Neural cell (in vitro differentiated cells): ENCODE data around the gene IGFBP2. TPM values are rescaled to one million over a fixed set of nuclear protein-coding genes. Genes with fewer than 3 reads are reported as not detected.

ENCODE experiments used
- H2AFZ ChIP-seq: fragments of 200-600, 300-800 bp; sonication (generic), shearing (Covaris generic); 2 replicates; pipeline ENCODE4 v1.6.0; 2014; ENCODE audit warnings: low read depth, mild to moderate bottlenecking, antibody characterized with exemption, low read length, moderate library complexity
- H3F3A ChIP-seq: fragments of 200-600 bp; shearing (Covaris generic); 2 replicates; pipeline ENCODE4 v1.6.1; 2016; ENCODE audit warnings: mild to moderate bottlenecking, moderate library complexity, mixed read lengths, antibody characterized with exemption, low read length; ENCODE audit not compliant: insufficient read depth, poor library complexity, severe bottlenecking
- H3K27ac ChIP-seq: fragments of 200-600, 300-800 bp; sonication (generic), shearing (Covaris generic); 2 replicates; pipeline ENCODE4 v1.5.1; 2014; ENCODE audit warnings: mild to moderate bottlenecking, low read length, moderate library complexity
- H3K27me3 ChIP-seq: fragments of 300-800, 200-600 bp; sonication (generic), shearing (Covaris generic); 2 replicates; pipeline ENCODE4 v1.6.0; 2014; ENCODE audit warnings: mild to moderate bottlenecking, low read depth, low read length, moderate library complexity; ENCODE audit not compliant: insufficient read depth
- H3K36me3 ChIP-seq: fragments of 300-800, 200-600 bp; sonication (generic), shearing (Covaris generic); 2 replicates; pipeline ENCODE4 v1.5.1; 2014; ENCODE audit warnings: mild to moderate bottlenecking, antibody characterized with exemption, low read length, moderate library complexity; ENCODE audit not compliant: insufficient read depth
- H3K4me2 ChIP-seq: fragments of 300-800, 200-600 bp; sonication (generic), shearing (Covaris generic); 2 replicates; pipeline ENCODE4 v1.6.0; 2014; ENCODE audit warnings: mild to moderate bottlenecking, low read length
- H3K4me3 ChIP-seq: fragments of 300-800, 200-600 bp; sonication (generic), shearing (Covaris generic); 2 replicates; pipeline ENCODE4 v1.5.1; 2014; ENCODE audit warnings: mild to moderate bottlenecking, low read length, moderate library complexity
- H3K79me2 ChIP-seq: fragments of 200-600 bp; shearing (Covaris generic); replicated peaks from 2 replicates; pipeline ENCODE4 v1.6.0; 2014; ENCODE audit warnings: mild to moderate bottlenecking, low read length, moderate library complexity; ENCODE audit not compliant: insufficient read depth
- H3K9ac ChIP-seq: fragments of 300-800, 200-600 bp; sonication (generic), shearing (Covaris generic); 2 replicates; pipeline ENCODE4 v1.6.1; 2016; ENCODE audit warnings: mild to moderate bottlenecking, low read length, mixed read lengths
- H3K9me2 ChIP-seq: fragments of 200-600 bp; shearing (Covaris generic); 2 replicates; pipeline ENCODE4 v1.6.1; 2016; ENCODE audit warnings: mild to moderate bottlenecking, low read length, mixed read lengths; ENCODE audit not compliant: insufficient read depth
- H3K9me3 ChIP-seq: fragments of 200-600, 300-800 bp; sonication (generic), shearing (Covaris generic); 2 replicates; pipeline ENCODE4 v1.6.1; 2016; ENCODE audit warnings: mild to moderate bottlenecking, mixed run types, low read length, moderate library complexity, mixed read lengths
- H4K20me1 ChIP-seq: fragments of 200-600 bp; shearing (Covaris generic); 2 replicates; pipeline ENCODE4 v1.6.1; 2016; ENCODE audit warnings: mild to moderate bottlenecking, mixed run types; ENCODE audit not compliant: insufficient read depth
- EP300 ChIP-seq: fragments of 450-650 bp; conservative IDR thresholded peaks from 2 replicates; pipeline ENCODE4 v1.6.1; 2014; ENCODE audit warnings: antibody characterized with exemption, mild to moderate bottlenecking, moderate library complexity; ENCODE audit not compliant: poor library complexity, severe bottlenecking
- EZH2 ChIP-seq: fragments of 200-600, 300-800 bp; shearing (Covaris generic), sonication (generic); IDR thresholded peaks from 2 replicates; pipeline ENCODE4 v1.6.1; 2014; ENCODE audit warnings: antibody characterized with exemption, low read length, borderline replicate concordance, mild to moderate bottlenecking; ENCODE audit not compliant: insufficient read depth, poor library complexity, severe bottlenecking
- MXI1 ChIP-seq: fragments of 450-650 bp; conservative IDR thresholded peaks from 2 replicates; pipeline ENCODE4 v1.6.1; 2014; ENCODE audit warnings: antibody characterized with exemption, mild to moderate bottlenecking; ENCODE audit not compliant: poor library complexity, severe bottlenecking
- POLR2AphosphoS5 ChIP-seq: IDR thresholded peaks from 2 replicates; pipeline ENCODE4 v1.6.1; 2012
- RAD21 ChIP-seq: fragments of 450-650 bp; conservative IDR thresholded peaks from 2 replicates; pipeline ENCODE4 v1.6.1; 2014; ENCODE audit warnings: antibody characterized with exemption, mild to moderate bottlenecking, moderate library complexity
- SMC3 ChIP-seq: fragments of 450-650 bp; conservative IDR thresholded peaks from 2 replicates; pipeline ENCODE4 v1.6.1; 2014; ENCODE audit warnings: antibody characterized with exemption, mild to moderate bottlenecking, moderate library complexity; ENCODE audit not compliant: poor library complexity
- TAF1 ChIP-seq: IDR thresholded peaks from 2 replicates; pipeline ENCODE4 v1.6.1; 2012; ENCODE audit warnings: low read depth
- polyA plus RNA-seq: library from polyadenylated mRNA; depleted of rRNA; stranded (reverse); fragments of >200 nt; gene quantifications from 2 replicates; pipeline ENCODE4 v1.2.3, GENCODE V29; 2014
- TF ChIP-seq, protein P1 (sequence below): IDR thresholded peaks from 2 replicates; pipeline ENCODE4 v1.6.1; 2012; ENCODE audit warnings: borderline replicate concordance
- TF ChIP-seq, protein P2 (sequence below): fragments of 450-650 bp; IDR thresholded peaks from 2 replicates; pipeline ENCODE4 v1.5.1; 2014; ENCODE audit warnings: antibody characterized with exemption, mild to moderate bottlenecking, moderate library complexity; ENCODE audit not compliant: poor library complexity, severe bottlenecking

IGFBP2 gene
- polyA plus RNA-seq, 1 donor from 2014 or later, result 150 TPM

DNA sequence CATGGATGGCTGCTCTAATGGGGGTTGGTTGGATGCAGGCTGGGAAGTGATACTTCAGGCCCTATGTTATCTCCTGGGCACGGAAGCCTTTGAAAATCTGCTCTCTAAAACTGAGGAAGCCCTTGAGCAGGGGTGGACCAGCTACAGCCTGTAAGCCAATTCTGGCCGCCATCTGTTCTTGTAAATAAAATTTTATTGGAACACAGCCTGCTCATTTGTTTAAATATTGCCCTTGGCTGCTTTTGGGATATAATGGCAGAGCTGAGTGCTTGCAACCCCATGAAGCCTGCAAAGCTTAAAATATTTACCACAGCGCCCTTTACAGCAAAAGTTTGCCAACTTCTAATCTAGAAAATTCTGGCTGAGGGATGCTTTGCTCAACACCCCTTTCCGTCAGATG is 11.9 kb upstream of the IGFBP2 start:
- Histone ChIP-seq H3K27me3 (no peaks in the 10 kb centered on the region), H3K27ac (no peak overlapping the region), H2AFZ (no peak overlapping the region), H4K20me1 (no peaks in the 10 kb centered on the region), H3K9ac (no peak overlapping the region), H3F3A (no peaks in the 10 kb centered on the region), H3K9me2 (no peaks in the 10 kb centered on the region), H3K4me3 (no peak overlapping the region), H3K36me3 (no peaks in the 10 kb centered on the region), H3K9me3 (no peaks in the 10 kb centered on the region), H3K79me2 (no peaks in the 10 kb centered on the region), H3K4me2 (no peak overlapping the region)
- TF ChIP-seq, protein P1, sequence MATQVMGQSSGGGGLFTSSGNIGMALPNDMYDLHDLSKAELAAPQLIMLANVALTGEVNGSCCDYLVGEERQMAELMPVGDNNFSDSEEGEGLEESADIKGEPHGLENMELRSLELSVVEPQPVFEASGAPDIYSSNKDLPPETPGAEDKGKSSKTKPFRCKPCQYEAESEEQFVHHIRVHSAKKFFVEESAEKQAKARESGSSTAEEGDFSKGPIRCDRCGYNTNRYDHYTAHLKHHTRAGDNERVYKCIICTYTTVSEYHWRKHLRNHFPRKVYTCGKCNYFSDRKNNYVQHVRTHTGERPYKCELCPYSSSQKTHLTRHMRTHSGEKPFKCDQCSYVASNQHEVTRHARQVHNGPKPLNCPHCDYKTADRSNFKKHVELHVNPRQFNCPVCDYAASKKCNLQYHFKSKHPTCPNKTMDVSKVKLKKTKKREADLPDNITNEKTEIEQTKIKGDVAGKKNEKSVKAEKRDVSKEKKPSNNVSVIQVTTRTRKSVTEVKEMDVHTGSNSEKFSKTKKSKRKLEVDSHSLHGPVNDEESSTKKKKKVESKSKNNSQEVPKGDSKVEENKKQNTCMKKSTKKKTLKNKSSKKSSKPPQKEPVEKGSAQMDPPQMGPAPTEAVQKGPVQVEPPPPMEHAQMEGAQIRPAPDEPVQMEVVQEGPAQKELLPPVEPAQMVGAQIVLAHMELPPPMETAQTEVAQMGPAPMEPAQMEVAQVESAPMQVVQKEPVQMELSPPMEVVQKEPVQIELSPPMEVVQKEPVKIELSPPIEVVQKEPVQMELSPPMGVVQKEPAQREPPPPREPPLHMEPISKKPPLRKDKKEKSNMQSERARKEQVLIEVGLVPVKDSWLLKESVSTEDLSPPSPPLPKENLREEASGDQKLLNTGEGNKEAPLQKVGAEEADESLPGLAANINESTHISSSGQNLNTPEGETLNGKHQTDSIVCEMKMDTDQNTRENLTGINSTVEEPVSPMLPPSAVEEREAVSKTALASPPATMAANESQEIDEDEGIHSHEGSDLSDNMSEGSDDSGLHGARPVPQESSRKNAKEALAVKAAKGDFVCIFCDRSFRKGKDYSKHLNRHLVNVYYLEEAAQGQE, result no peak
- no peak for TF ChIP-seq EZH2
- TF ChIP-seq SMC3, result no peak
- TF ChIP-seq, protein P2, sequence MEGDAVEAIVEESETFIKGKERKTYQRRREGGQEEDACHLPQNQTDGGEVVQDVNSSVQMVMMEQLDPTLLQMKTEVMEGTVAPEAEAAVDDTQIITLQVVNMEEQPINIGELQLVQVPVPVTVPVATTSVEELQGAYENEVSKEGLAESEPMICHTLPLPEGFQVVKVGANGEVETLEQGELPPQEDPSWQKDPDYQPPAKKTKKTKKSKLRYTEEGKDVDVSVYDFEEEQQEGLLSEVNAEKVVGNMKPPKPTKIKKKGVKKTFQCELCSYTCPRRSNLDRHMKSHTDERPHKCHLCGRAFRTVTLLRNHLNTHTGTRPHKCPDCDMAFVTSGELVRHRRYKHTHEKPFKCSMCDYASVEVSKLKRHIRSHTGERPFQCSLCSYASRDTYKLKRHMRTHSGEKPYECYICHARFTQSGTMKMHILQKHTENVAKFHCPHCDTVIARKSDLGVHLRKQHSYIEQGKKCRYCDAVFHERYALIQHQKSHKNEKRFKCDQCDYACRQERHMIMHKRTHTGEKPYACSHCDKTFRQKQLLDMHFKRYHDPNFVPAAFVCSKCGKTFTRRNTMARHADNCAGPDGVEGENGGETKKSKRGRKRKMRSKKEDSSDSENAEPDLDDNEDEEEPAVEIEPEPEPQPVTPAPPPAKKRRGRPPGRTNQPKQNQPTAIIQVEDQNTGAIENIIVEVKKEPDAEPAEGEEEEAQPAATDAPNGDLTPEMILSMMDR, result no peak
- no peak for TF ChIP-seq RAD21
- TF ChIP-seq EP300, result no peak
- TF ChIP-seq TAF1, result no peak
- TF ChIP-seq MXI1, result no peak
- no peak for TF ChIP-seq POLR2AphosphoS5

DNA sequence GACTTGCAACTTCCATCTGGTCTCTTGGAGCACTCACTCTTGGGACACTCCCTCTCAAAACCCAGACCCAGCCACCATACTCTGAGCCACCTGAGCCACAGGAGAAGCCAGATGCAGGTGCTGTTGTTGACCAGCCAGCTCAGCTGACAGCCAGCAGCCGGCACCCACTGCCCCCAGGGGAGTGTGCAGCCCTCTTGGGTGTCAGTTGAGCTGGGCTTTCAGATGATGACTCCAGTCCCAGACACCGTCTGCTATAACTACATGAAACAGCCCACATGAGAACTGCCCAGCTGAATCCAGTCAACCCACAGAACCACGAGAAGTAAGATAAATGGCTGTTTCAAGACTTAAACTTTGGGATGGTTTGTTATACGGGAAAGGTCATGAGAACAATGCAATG is 10.7 kb upstream of the IGFBP2 start:
- H3K9ac ChIP-seq, result no peak overlapping the region
- no peak for TF ChIP-seq SMC3
- TF ChIP-seq, protein P1, result no peak
- TF ChIP-seq RAD21, result no peak
- no peak for TF ChIP-seq EP300
- TF ChIP-seq EZH2, result no peak
- no peak for TF ChIP-seq MXI1
- no peak for TF ChIP-seq POLR2AphosphoS5
- no peak for TF ChIP-seq TAF1
- TF ChIP-seq, protein P2, result no peak
- H3K9me2 ChIP-seq, result no peaks in the 10 kb centered on the region
- no peak overlapping the region for H3K27ac ChIP-seq
- no peak overlapping the region for H3K4me2 ChIP-seq
- no peaks in the 10 kb centered on the region for H3F3A ChIP-seq
- H2AFZ ChIP-seq, result no peak overlapping the region
- no peaks in the 10 kb centered on the region for H3K9me3 ChIP-seq
- no peaks in the 10 kb centered on the region for H3K27me3 ChIP-seq
- H4K20me1 ChIP-seq, result no peaks in the 10 kb centered on the region
- no peaks in the 10 kb centered on the region for H3K79me2 ChIP-seq
- no peak overlapping the region for H3K4me3 ChIP-seq
- no peaks in the 10 kb centered on the region for H3K36me3 ChIP-seq
